ENCODE data around the gene OXSR1. TPM values are rescaled to one million over a fixed set of nuclear protein-coding genes. Genes with fewer than 3 reads are reported as not detected.

The OXSR1 gene
- 10 to 100 TPM; 16.1 to 23.7 TPM for total RNA-seq

- peak; percentile 94 for ATAC-seq
- no peaks in the 10 kb centered on the region for H3K9me3 ChIP-seq
- 0 to 1% methylated on average over 31 to 52 of the region's 57 CpGs for WGBS, 2 donors
- no peaks in the 10 kb centered on the region for H3K36me3 ChIP-seq (replicated peaks in 1 of 2; ENCODE audit: insufficient read depth in 1 of 2, low read depth in 2 of 2)
- no peaks in the 10 kb centered on the region for H3K27me3 ChIP-seq
- intact Hi-C loops (cut with DNase I): no loop called here
- peak within 1 kb of the TSS; percentile 46 to 84 for H3K4me3 ChIP-seq
- peaks cover 26% of the 10 kb centered on the region for H3K4me1 ChIP-seq
- peak; percentile 77 to 92 (median 84) for TF ChIP-seq POLR2A (IDR thresholded peaks at IDR 0.05)
- TF ChIP-seq CTCF (IDR thresholded peaks at IDR 0.05): peak in 1 of 7 experiments; percentile 17
- DNase-seq: peak; percentile 99 to 100 (median 99)
- H3K27ac ChIP-seq: peak within 1 kb of the TSS; percentile 87 to 99 (median 94)
Observed at GRCh38 chr3:38164952-38165721, at the start of gene OXSR1. OXSR1 (plus strand) TSS chr3:38165537; CDS start chr3:38165877, 340 bp downstream.

GRCh38 chr3:38115645-38116427, 49.5 kb upstream of the OXSR1 start:
- Histone ChIP-seq H3K27ac (no peak overlapping the region), H3K36me3 (replicated peaks in 1 of 2; ENCODE audit: insufficient read depth in 1 of 2, low read depth in 2 of 2) (no peaks in the 10 kb centered on the region), H3K4me3 (no peak overlapping the region), H3K4me1 (no peaks in the 10 kb centered on the region), H3K27me3 (no peaks in the 10 kb centered on the region), H3K9me3 (no peaks in the 10 kb centered on the region)
- no peak for TF ChIP-seq CTCF (IDR thresholded peaks at IDR 0.05)
- no peak for TF ChIP-seq POLR2A (IDR thresholded peaks at IDR 0.05)
- intact Hi-C loops (cut with DNase I): no loop called here
- 51% methylated on average over 9 of the region's 9 CpGs for WGBS, 2 donors
- DNase-seq: peak in 2 of 4 donors; percentile 2 to 7
- no peak for ATAC-seq

- H3K27me3 ChIP-seq: no peaks in the 10 kb centered on the region
- peak in 3 of 4 donors; percentile 5 to 14 (median 12) for DNase-seq
- TF ChIP-seq CTCF (IDR thresholded peaks at IDR 0.05) (no peak), POLR2A (IDR thresholded peaks at IDR 0.05) (no peak)
Observed at GRCh38 chr3:38116471-38117162, 48.7 kb upstream of the OXSR1 start.

GRCh38 chr3:38117163-38117716, 48.1 kb upstream of the OXSR1 start:
- peak; percentile 58 to 77 (median 68) for DNase-seq
- intact Hi-C loops (cut with DNase I): no loop called here

More at GRCh38 chr3:38116471-38117162, 48.7 kb upstream of the OXSR1 start:
- H3K4me3 ChIP-seq: no peak overlapping the region
- WGBS, 2 donors: 78 to 83% methylated on average over 1 to 12 of the region's 12 CpGs
- peaks cover 0 to under 1% of the 10 kb centered on the region in 2 donors for H3K36me3 ChIP-seq (replicated peaks in 1 of 2; ENCODE audit: insufficient read depth in 1 of 2, low read depth in 2 of 2)
- ATAC-seq: no peak
- H3K27ac ChIP-seq: no peak overlapping the region
- H3K9me3 ChIP-seq: no peaks in the 10 kb centered on the region
- no peaks in the 10 kb centered on the region for H3K4me1 ChIP-seq
- intact Hi-C loops (cut with DNase I): no loop called here

More at GRCh38 chr3:38117163-38117716, 48.1 kb upstream of the OXSR1 start:
- ATAC-seq: peak; percentile 83
- H3K4me1 ChIP-seq: no peaks in the 10 kb centered on the region
- TF ChIP-seq CTCF (IDR thresholded peaks at IDR 0.05) (peak in 2 of 7 experiments; percentile 53 to 54), POLR2A (IDR thresholded peaks at IDR 0.05) (no peak)
- peak overlapping the region in 1 of 4 donors; percentile 52 for H3K27ac ChIP-seq
- H3K27me3 ChIP-seq: no peaks in the 10 kb centered on the region
- H3K9me3 ChIP-seq: no peaks in the 10 kb centered on the region
- H3K36me3 ChIP-seq (replicated peaks in 1 of 2; ENCODE audit: insufficient read depth in 1 of 2, low read depth in 2 of 2): peaks cover 5 to 7% of the 10 kb centered on the region in 2 donors
- H3K4me3 ChIP-seq: no peak overlapping the region
- WGBS, 2 donors: 52 to 58% methylated on average over 8 to 10 of the region's 10 CpGs

Measured in body of pancreas (tissue), 4 donors.